Endothelial cell of umbilical vein (primary cell): ENCODE data around the gene UBE2L3. TPM values are rescaled to one million over a fixed set of nuclear protein-coding genes. Genes with fewer than 3 reads are reported as not detected.
"Not testable (repeated sequence)": the region's sequence is repeated elsewhere in the genome, so short reads cannot be mapped to it uniquely, and the experiment has no call there.

Source experiments
- BruUV-seq: library from RNA; stranded (reverse); fragments of 400-500 nt; replicated peaks from 2 replicates; lab custom pipeline; 2021; lab: Mats Ljungman, UMichigan
- CTCF ChIA-PET: fragments of 300-600, 350-600 bp; sonication (Branson Sonifier 250); formaldehyde crosslinking; loops from one replicate; lab custom pipeline; 2021; ENCODE audit warnings: antibody characterized with exemption, inconsistent platforms; lab: Charles Lee
- POLR2A ChIA-PET: fragments of 300-600, 350-600 bp; sonication (Branson Sonifier 250); formaldehyde crosslinking; loops from one replicate; lab custom pipeline; 2021; ENCODE audit warnings: antibody characterized with exemption, inconsistent platforms; lab: Charles Lee
- DNase-seq: peaks from one replicate; pipeline ENCODE4 v3.0.0-alpha.2; 2011; ENCODE audit warnings: low read depth, low spot score
- FAIRE-seq: peaks from 2 replicates; lab custom pipeline; 2011; peaks lifted over from hg19 to GRCh38; lab: Jason Lieb, UNC
- H2AFZ ChIP-seq: 2 replicates; pipeline ENCODE4 v1.6.0; 2012; ENCODE audit warnings: low read depth, low read length, control low read depth, inconsistent platforms
- H3K27ac ChIP-seq: 2 replicates; pipeline ENCODE4 v1.5.1; 2011; ENCODE audit warnings: low read depth, mild to moderate bottlenecking, control low read depth, low read length, moderate library complexity; ENCODE audit not compliant: insufficient read depth
- H3K27me3 ChIP-seq, 2 experiments: 2 replicates each; pipeline versions ENCODE4 v1.6.0 to v1.6.1; 2011; ENCODE audit warnings: low read length in 2 of 2, mixed read lengths in 1 of 2; ENCODE audit not compliant: control insufficient read depth in 2 of 2, insufficient read depth in 2 of 2
- H3K36me3 ChIP-seq, 2 experiments: 2 replicates in 1 of 2; 3 replicates in 1 of 2; pipeline ENCODE4 v1.5.1; 2011; ENCODE audit warnings: low read length in 2 of 2, mild to moderate bottlenecking in 1 of 2, moderate library complexity in 1 of 2; ENCODE audit not compliant: control insufficient read depth in 2 of 2, insufficient read depth in 2 of 2; ENCODE audit errors: extremely low read depth in 1 of 2
- H3K4me1 ChIP-seq: 3 replicates; pipeline ENCODE4 v1.5.1; 2011; ENCODE audit warnings: mild to moderate bottlenecking, low read length; ENCODE audit not compliant: control insufficient read depth, insufficient read depth; ENCODE audit errors: extremely low read depth
- H3K4me2 ChIP-seq: 2 replicates; pipeline ENCODE4 v1.6.1; 2011; ENCODE audit warnings: low read length, control low read depth, mixed read lengths; ENCODE audit not compliant: insufficient read depth
- H3K4me3 ChIP-seq, 3 experiments: fragments of 200-600 bp in 1 of 3; sonication (generic), shearing (Covaris generic) in 1 of 3; replicated peaks in 1 of 3; 2 replicates each; pipeline ENCODE4 v1.5.1; 2011 to 2016; ENCODE audit warnings: control low read depth in 3 of 3, low read length in 3 of 3, mild to moderate bottlenecking in 2 of 3, inconsistent platforms in 1 of 3, low read depth in 1 of 3, moderate library complexity in 1 of 3; ENCODE audit not compliant: insufficient read depth in 1 of 3
- H3K79me2 ChIP-seq: 2 replicates; pipeline ENCODE4 v1.6.0; 2012; ENCODE audit warnings: low read length, inconsistent platforms; ENCODE audit not compliant: control insufficient read depth, insufficient read depth
- H3K9ac ChIP-seq: replicated peaks from 2 replicates; pipeline ENCODE3; 2011; ENCODE audit warnings: low read length, control low read depth; ENCODE audit not compliant: insufficient read depth; ENCODE audit errors: extremely low read depth
- H3K9me1 ChIP-seq: replicated peaks from 3 replicates; pipeline ENCODE4 v1.6.0; 2011; ENCODE audit warnings: mild to moderate bottlenecking, low read length; ENCODE audit not compliant: control insufficient read depth, insufficient read depth; ENCODE audit errors: extremely low read depth
- H3K9me3 ChIP-seq: replicated peaks from 2 replicates; pipeline ENCODE4 v1.5.1; 2012; ENCODE audit warnings: low read length, inconsistent platforms; ENCODE audit not compliant: control insufficient read depth, insufficient read depth
- H4K20me1 ChIP-seq: replicated peaks from 2 replicates; pipeline ENCODE3; 2011; ENCODE audit warnings: mild to moderate bottlenecking, low read length; ENCODE audit not compliant: control insufficient read depth, insufficient read depth; ENCODE audit errors: extremely low read depth
- dilution Hi-C: fragments of 300-500 bp; cut with MboI; formaldehyde crosslinking; loops from one replicate; pipeline ENCODE4 v1.15.0; 2019; ENCODE audit warnings: low sequenced_read_pairs; ENCODE audit not compliant: extremely low pct_ligation_motif_present
- intact Hi-C: fragments of 100-400 bp; cut with micrococcal nuclease; formaldehyde crosslinking; loops from one replicate; pipeline ENCODE4 v1.10.0; 2022
- polyA plus RNA-seq, 4 experiments: library from polyadenylated mRNA; depleted of rRNA in 3 of 4; stranded (reverse) in 3 of 4; unstranded in 1 of 4; fragments of >200 nt; gene quantifications; 2 replicates each; pipeline versions ENCODE4 v1.2.1 to v1.2.3, GENCODE V29; 2011 to 2012; ENCODE audit warnings: missing spikeins in 1 of 4
- total RNA-seq: library from RNA; stranded (reverse); gene quantifications from 2 replicates; pipeline ENCODE4 v1.2.3, GENCODE V29; 2021

The UBE2L3 gene
- total and polyA plus RNA-seq, 2 donors (not counting 3 experiments of a cell fraction or from before 2014, with no cell fraction given), result 66.0 to 83.5 TPM

GRCh38 chr22:21531525-21531924 lies 36.0 kb upstream of the UBE2L3 start:
- H3K4me3 ChIP-seq, CTCF ChIA-PET, H3K9me3 ChIP-seq, H3K27ac ChIP-seq, H3K9ac ChIP-seq, H3K9me1 ChIP-seq, FAIRE-seq, H3K36me3 ChIP-seq, H3K4me2 ChIP-seq, BruUV-seq, DNase-seq, H4K20me1 ChIP-seq, H3K27me3 ChIP-seq, intact Hi-C loops, H2AFZ ChIP-seq, H3K79me2 ChIP-seq, H3K4me1 ChIP-seq, dilution Hi-C loops, POLR2A ChIA-PET: not testable (repeated sequence)

DNA sequence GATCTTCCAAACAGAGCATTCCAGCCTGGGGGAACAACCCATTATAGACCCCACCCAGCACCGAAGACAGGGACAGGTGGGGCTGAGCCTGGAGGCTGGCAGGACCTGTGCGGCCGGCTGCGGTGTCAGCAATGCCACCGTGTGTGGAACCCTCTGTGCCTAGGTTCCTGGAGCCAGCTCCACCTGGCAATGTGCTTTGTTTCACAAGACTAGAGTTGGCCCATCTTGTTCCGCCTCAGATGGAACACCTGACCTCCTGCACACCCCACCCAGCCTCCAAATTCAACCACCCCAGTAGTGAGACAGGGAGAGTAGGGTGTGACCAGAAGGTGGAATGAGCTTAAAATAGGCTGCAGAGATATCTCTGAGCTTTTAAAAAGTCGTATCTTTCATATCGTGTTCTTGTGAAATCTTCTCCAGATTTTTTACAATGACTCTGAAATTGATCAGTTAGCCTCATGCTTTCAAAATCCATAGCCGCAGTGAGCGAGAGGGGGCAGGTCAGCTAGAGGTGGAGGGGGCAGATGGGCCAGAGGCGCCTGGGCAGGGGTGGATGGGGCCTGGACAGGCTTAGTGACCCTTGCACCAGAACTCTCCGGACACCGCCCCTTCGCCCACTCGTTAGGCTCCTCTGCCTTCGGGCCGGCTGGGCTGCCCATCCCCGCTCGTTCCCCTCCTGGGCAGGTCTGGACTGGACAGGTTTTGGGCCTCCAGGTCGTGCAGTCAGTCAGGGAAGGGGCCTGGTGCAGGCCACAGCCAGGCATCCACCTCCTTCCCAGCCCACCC lies 34.5 kb upstream of the UBE2L3 start:
- BruUV-seq, POLR2A ChIA-PET, dilution Hi-C loops: not testable (repeated sequence)

DNA sequence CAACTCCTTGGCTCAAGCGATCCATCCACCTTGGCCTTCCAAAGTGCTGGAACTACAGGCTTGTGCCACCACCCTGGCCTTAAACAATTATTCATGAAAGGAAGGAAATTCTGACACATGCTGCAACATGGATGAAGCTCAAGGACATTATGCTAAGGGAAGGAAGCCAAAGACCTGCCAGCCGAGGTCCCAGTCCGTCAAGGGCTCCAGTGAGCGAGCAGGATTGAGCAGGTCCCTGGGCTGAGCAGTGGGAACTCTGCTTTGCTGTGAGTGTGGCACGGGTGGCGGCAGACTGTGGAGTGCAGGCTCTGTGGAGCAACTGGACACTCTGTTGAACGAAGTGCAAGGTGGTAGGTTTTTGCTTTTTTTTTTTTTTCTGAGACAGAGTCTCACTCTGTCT lies 27.7 kb upstream of the UBE2L3 start:
- H2AFZ ChIP-seq, H3K79me2 ChIP-seq, H3K27ac ChIP-seq, H4K20me1 ChIP-seq, BruUV-seq, CTCF ChIA-PET, H3K36me3 ChIP-seq, DNase-seq, intact Hi-C loops, H3K27me3 ChIP-seq, FAIRE-seq, POLR2A ChIA-PET, H3K9me3 ChIP-seq, H3K4me1 ChIP-seq, H3K9ac ChIP-seq, H3K9me1 ChIP-seq, H3K4me2 ChIP-seq, dilution Hi-C loops, H3K4me3 ChIP-seq: not testable (repeated sequence)

More for the DNA sequence above, 34.5 kb upstream of the UBE2L3 start:
- H3K36me3 ChIP-seq, intact Hi-C loops, H3K9me3 ChIP-seq, H3K27me3 ChIP-seq, H3K4me1 ChIP-seq, H2AFZ ChIP-seq, H3K4me2 ChIP-seq, H3K79me2 ChIP-seq, DNase-seq, H3K9me1 ChIP-seq, H3K4me3 ChIP-seq, CTCF ChIA-PET, H3K9ac ChIP-seq, FAIRE-seq, H4K20me1 ChIP-seq, H3K27ac ChIP-seq: not testable (repeated sequence)

DNA sequence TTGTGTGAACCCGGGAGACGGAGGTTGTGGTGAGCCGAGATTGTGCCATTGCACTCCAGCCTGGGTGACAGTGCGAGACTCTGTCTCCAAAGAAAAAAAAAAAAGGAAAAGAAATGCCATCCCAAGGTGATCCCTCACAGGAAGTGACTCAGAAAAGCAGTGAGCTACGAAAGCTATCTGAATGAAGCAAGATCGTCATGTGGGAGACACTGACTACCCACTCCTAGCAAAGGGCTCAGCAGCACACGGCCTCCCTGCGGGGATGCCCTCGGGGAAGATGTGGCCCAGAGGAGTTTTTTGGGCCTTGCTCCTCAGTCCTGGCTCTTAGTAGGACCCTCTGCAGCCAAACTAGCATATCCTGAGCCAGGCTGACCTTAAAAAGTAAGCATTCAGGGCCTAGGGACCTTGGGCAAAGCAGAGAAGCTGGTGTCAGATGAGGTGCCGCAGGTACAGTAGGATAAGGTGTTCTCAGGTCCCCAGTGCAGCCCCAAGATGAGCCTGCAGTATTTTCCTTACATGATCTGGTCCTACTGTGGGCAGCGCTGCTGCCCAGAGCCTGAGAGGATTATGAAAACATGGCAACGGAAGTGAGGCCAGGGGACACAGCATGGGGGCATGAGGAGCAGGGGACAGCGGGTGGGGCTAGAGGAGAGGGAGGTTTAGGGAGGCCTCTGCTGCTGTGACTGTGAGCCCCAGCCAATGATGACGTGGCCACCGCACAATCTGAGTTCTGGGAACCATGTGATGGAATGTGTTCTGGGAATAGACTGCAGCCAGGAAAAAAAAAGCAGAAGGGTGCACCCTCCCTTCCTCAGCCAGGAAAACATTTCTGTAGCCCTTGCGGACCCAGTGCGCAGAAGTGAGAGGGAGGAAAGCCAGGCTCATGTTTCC lies 22.8 kb upstream of the UBE2L3 start:
- H3K9me1 ChIP-seq, FAIRE-seq, POLR2A ChIA-PET, dilution Hi-C loops, H3K27me3 ChIP-seq, H3K36me3 ChIP-seq, H3K79me2 ChIP-seq, intact Hi-C loops, BruUV-seq, CTCF ChIA-PET, H2AFZ ChIP-seq, H3K4me1 ChIP-seq, H3K4me2 ChIP-seq, H3K9me3 ChIP-seq, DNase-seq, H4K20me1 ChIP-seq, H3K27ac ChIP-seq, H3K4me3 ChIP-seq, H3K9ac ChIP-seq: not testable (repeated sequence)
